Type B pancreatic cell (in vitro differentiated cells): ENCODE results near the gene PCDH19. TPM values are rescaled to one million over a fixed set of nuclear protein-coding genes. Genes with fewer than 3 reads are reported as not detected.

Experiments
- DNase-seq: peaks from one replicate; pipeline ENCODE4 v3.0.0; 2021; ENCODE audit warnings: mixed read lengths; ENCODE audit not compliant: unreplicated experiment; ENCODE audit errors: extremely low spot score
- H3K27ac Mint-ChIP-seq: 2 replicates; pipeline ENCODE4 v1.8.0; 2021; ENCODE audit warnings: mild to moderate bottlenecking, mixed read lengths
- H3K27me3 Mint-ChIP-seq: 2 replicates; pipeline ENCODE4 v1.8.0; 2021; ENCODE audit warnings: mixed read lengths
- H3K36me3 Mint-ChIP-seq: 2 replicates; pipeline ENCODE4 v1.8.0; 2021; ENCODE audit warnings: mixed read lengths
- H3K4me1 Mint-ChIP-seq: one replicate; pipeline ENCODE4 v1.8.0; 2021; ENCODE audit warnings: mixed read lengths; ENCODE audit not compliant: unreplicated experiment
- H3K4me3 Mint-ChIP-seq: 2 replicates; pipeline ENCODE4 v1.8.0; 2021; ENCODE audit warnings: mild to moderate bottlenecking, mixed read lengths
- H3K9me3 Mint-ChIP-seq: 2 replicates; pipeline ENCODE4 v1.8.0; 2021; ENCODE audit warnings: mixed read lengths
- CTCF ChIP-seq: fragments of 200-600 bp; sonication (generic); conservative IDR thresholded peaks from 2 replicates; pipeline ENCODE4 v1.5.0; 2021; ENCODE audit warnings: antibody characterized with exemption, mild to moderate bottlenecking
- total RNA-seq: library from RNA; stranded (reverse); gene quantifications from 2 replicates; pipeline ENCODE4 v1.2.1, GENCODE V29; 2021; ENCODE audit warnings: low replicate concordance

The PCDH19 gene
- total RNA-seq, 1 donor from 2014 or later = 61.6 TPM

DNA sequence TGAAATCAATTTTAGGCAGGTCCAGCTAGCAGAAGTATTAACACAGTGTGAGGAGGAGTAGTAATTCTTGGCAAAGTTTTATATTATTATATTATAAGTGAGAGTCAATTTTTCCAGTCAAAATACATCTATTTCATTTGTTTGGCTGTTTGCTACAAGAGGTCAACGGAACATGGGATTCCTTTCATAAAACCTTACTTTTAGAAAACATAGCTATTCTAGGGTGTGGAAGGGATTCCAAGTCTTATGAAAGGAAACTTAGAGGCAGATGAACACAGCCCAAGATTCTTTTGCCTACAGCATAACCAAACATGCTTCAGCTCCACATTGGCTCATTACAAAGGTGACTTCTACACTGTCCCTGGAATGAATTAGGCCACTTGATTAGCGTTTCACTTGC, 29.9 kb upstream of the PCDH19 start:
- DNase-seq = no peak
- H3K27me3 Mint-ChIP-seq = peaks cover 9% of the 10 kb centered on the region
- no peaks in the 10 kb centered on the region for H3K4me1 Mint-ChIP-seq
- no peaks in the 10 kb centered on the region for H3K36me3 Mint-ChIP-seq
- no peak overlapping the region for H3K4me3 Mint-ChIP-seq
- no peaks in the 10 kb centered on the region for H3K9me3 Mint-ChIP-seq
- TF ChIP-seq CTCF = no peak
- no peak overlapping the region for H3K27ac Mint-ChIP-seq

- H3K9me3 Mint-ChIP-seq = no peaks in the 10 kb centered on the region
- H3K27me3 Mint-ChIP-seq = peaks cover 15% of the 10 kb centered on the region
- TF ChIP-seq CTCF = no peak
- DNase-seq = no peak
- H3K4me1 Mint-ChIP-seq = peaks cover 4% of the 10 kb centered on the region
- no peak overlapping the region for H3K27ac Mint-ChIP-seq
- no peaks in the 10 kb centered on the region for H3K36me3 Mint-ChIP-seq
- no peak overlapping the region for H3K4me3 Mint-ChIP-seq
Observed at GRCh38 chrX:100435726-100436125, 25.7 kb upstream of the PCDH19 start.

DNA sequence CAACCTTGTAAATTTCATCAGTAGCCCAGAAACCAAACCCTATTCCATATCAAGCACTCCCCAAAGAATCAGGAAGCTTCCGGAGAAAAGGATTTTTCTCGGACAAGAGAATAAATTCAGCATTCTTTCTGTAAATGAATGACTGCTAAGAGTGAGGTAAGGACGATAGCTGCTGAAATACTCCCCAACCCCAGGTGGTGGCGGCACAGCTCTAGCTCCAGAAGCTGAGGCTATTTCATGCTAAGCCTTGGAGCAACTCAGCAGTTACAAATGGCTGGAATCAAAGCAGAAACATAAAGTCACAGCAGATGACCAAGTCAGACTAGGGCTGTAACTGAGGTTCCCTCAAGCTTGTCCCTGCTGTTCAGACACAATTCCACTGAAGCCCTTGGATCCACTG, 13.9 kb upstream of the PCDH19 start:
- H3K4me3 Mint-ChIP-seq = no peak overlapping the region
- TF ChIP-seq CTCF = peak; percentile 57
- H3K9me3 Mint-ChIP-seq = peaks cover 5% of the 10 kb centered on the region
- H3K4me1 Mint-ChIP-seq = peaks cover 3% of the 10 kb centered on the region
- H3K36me3 Mint-ChIP-seq = no peaks in the 10 kb centered on the region
- H3K27me3 Mint-ChIP-seq = no peaks in the 10 kb centered on the region
- H3K27ac Mint-ChIP-seq = no peak overlapping the region
- DNase-seq = no peak

- Mint-ChIP-seq H3K27me3 (peaks cover 5% of the 10 kb centered on the region), H3K27ac (no peak overlapping the region), H3K4me3 (peak overlapping the region; percentile 27), H3K4me1 (peaks cover 31% of the 10 kb centered on the region), H3K36me3 (no peaks in the 10 kb centered on the region), H3K9me3 (peaks cover 5% of the 10 kb centered on the region)
- TF ChIP-seq CTCF = no peak
- no peak for DNase-seq
Observed at GRCh38 chrX:100418556-100418955, 8.5 kb upstream of the PCDH19 start.

GRCh38 chrX:100417681-100418080, 7.6 kb upstream of the PCDH19 start:
- Mint-ChIP-seq H3K27ac (peak overlapping the region; percentile 73), H3K9me3 (peaks cover 5% of the 10 kb centered on the region)

More at GRCh38 chrX:100417681-100418080, 7.6 kb upstream of the PCDH19 start:
- DNase-seq = no peak
- peaks cover 40% of the 10 kb centered on the region for H3K4me1 Mint-ChIP-seq
- H3K27me3 Mint-ChIP-seq = peaks cover 14% of the 10 kb centered on the region
- no peak for TF ChIP-seq CTCF
- H3K4me3 Mint-ChIP-seq = peak overlapping the region; percentile 35
- no peaks in the 10 kb centered on the region for H3K36me3 Mint-ChIP-seq
